K562 (cell line): ENCODE measurements around the gene ZNF599. TPM values are rescaled to one million over a fixed set of nuclear protein-coding genes. Genes with fewer than 3 reads are reported as not detected.

Source experiments
- BRF1 ChIP-seq: IDR thresholded peaks from 3 replicates; pipeline ENCODE4 v1.6.1; 2011; ENCODE audit warnings: borderline replicate concordance, mild to moderate bottlenecking; ENCODE audit not compliant: insufficient read length; ENCODE audit errors: extremely low read depth
- RBM34 ChIP-seq: fragments of 200-400 bp; formaldehyde crosslinking; IDR thresholded peaks from 2 replicates; pipeline ENCODE4 v1.6.1; 2018; ENCODE audit warnings: low read length, borderline replicate concordance; ENCODE audit not compliant: insufficient read depth
- SRSF7 ChIP-seq: fragments of 200-400 bp; formaldehyde crosslinking; optimal IDR thresholded peaks from 2 replicates; pipeline ENCODE3; 2017; ENCODE audit warnings: mild to moderate bottlenecking, low read depth, low read length
- ZNF707 ChIP-seq: fragments of 250-450 bp; sonication (Bioruptor Pico); conservative IDR thresholded peaks from 2 replicates; pipeline ENCODE4 v1.8.0; 2022; ENCODE audit warnings: inconsistent platforms, mild to moderate bottlenecking, moderate library complexity
- polyA plus RNA-seq, 8 experiments: library from polyadenylated mRNA; depleted of rRNA in 4 of 8; stranded (reverse) in 5 of 8; unstranded in 3 of 8; fragments of >200 nt; fragmentation: Nextera tagmentation in 2 of 8; fragmentation: Illumina TruSeq in 1 of 8; extraction: Ambion mirVana in 2 of 8; extraction: Trizol in 1 of 8; gene quantifications; 2 replicates each; pipeline versions ENCODE4 v1.2.1 to v1.2.3, GENCODE V29; 2011 to 2014; ENCODE audit warnings: inconsistent platforms in 1 of 8, missing spikeins in 1 of 8
- total RNA-seq, 7 experiments: library from RNA; depleted of rRNA in 6 of 7; stranded (reverse); fragments of >200 nt in 6 of 7; fragmentation: Illumina TruSeq in 2 of 7; extraction: Trizol in 2 of 7; gene quantifications; 2 replicates each; pipeline versions ENCODE4 v1.2.1 to v1.2.3, GENCODE V29; 2011 to 2021; ENCODE audit warnings: low replicate concordance in 1 of 7
- TF ChIP-seq, protein P1 (sequence below): fragments of 250-450 bp; sonication (Bioruptor Pico); IDR thresholded peaks from 2 replicates; pipeline ENCODE4 v1.4.0; 2020

The ZNF599 gene
- total and polyA plus RNA-seq, 9 of the 15 experiments (the other 6 are each of a cell fraction or from before 2014, with no cell fraction given): 0.71 to 6.7 (median 2.8) TPM

DNA sequence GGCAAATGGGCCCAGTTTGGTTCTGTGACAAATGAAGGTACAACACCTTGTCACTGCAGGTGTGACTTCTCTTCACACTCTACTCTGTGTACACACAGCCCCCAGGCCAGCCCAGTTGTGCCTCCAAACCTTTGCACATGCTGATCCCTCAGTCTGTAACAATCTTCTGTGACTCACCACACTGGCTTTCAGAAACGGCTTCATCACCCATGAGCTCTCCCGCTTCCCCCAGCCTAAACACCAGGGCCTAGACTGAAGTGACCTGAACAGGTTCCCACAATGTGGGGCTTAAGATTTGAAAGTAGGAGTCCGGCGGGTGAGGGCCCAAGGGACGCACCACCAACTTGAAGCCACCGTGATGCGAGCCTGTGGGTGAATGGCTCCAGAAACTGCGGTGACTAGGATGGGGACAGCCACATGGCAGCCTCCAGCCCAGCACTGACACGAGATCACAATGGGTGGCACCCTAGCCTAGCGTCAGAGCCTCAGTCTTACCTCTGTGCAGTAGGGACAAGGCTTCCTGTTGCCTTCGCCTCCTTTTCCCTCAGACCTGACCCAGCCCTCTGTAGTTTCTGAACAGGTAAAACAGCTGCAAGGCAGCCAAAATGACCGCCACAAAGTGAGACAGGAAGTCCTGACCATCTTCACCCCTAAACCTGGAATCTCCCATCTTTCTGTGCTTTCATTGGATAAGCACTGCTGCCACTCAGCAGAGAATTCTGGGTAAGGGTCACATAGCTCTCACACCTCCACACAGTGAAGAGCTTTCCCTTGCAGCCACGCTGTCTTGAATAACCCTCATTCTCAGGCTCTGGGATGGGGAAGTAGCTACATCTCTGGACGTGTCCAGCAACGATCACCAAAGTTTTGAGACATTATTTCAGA lies 34.2 kb upstream of the ZNF599 start (continued):
- TF ChIP-seq, protein P1, sequence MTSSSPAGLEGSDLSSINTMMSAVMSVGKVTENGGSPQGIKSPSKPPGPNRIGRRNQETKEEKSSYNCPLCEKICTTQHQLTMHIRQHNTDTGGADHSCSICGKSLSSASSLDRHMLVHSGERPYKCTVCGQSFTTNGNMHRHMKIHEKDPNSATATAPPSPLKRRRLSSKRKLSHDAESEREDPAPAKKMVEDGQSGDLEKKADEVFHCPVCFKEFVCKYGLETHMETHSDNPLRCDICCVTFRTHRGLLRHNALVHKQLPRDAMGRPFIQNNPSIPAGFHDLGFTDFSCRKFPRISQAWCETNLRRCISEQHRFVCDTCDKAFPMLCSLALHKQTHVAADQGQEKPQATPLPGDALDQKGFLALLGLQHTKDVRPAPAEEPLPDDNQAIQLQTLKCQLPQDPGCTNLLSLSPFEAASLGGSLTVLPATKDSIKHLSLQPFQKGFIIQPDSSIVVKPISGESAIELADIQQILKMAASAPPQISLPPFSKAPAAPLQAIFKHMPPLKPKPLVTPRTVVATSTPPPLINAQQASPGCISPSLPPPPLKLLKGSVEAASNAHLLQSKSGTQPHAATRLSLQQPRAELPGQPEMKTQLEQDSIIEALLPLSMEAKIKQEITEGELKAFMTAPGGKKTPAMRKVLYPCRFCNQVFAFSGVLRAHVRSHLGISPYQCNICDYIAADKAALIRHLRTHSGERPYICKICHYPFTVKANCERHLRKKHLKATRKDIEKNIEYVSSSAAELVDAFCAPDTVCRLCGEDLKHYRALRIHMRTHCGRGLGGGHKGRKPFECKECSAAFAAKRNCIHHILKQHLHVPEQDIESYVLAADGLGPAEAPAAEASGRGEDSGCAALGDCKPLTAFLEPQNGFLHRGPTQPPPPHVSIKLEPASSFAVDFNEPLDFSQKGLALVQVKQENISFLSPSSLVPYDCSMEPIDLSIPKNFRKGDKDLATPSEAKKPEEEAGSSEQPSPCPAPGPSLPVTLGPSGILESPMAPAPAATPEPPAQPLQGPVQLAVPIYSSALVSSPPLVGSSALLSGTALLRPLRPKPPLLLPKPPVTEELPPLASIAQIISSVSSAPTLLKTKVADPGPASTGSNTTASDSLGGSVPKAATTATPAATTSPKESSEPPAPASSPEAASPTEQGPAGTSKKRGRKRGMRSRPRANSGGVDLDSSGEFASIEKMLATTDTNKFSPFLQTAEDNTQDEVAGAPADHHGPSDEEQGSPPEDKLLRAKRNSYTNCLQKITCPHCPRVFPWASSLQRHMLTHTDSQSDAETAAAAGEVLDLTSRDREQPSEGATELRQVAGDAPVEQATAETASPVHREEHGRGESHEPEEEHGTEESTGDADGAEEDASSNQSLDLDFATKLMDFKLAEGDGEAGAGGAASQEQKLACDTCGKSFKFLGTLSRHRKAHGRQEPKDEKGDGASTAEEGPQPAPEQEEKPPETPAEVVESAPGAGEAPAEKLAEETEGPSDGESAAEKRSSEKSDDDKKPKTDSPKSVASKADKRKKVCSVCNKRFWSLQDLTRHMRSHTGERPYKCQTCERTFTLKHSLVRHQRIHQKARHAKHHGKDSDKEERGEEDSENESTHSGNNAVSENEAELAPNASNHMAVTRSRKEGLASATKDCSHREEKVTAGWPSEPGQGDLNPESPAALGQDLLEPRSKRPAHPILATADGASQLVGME (CRISPR knock-in tag): no peak
- TF ChIP-seq RBM34 (no peak), BRF1 (no peak), SRSF7 (no peak), ZNF707 (no peak)
